ENCODE results near the gene FGF2. TPM values are rescaled to one million over a fixed set of nuclear protein-coding genes. Genes with fewer than 3 reads are reported as not detected.

The FGF2 gene
- total RNA-seq: 10 to 100 TPM; 12.5 to 18.5 TPM
- 15.6 TPM for polyA plus RNA-seq (2013, experiment 1 of 2)
- 9.1 TPM for polyA plus RNA-seq (2013, experiment 2 of 2)
- long read RNA-seq, experiment 1, full-length matches to known transcripts: 3 of 4 reads
- long read RNA-seq, experiment 1, partial matches to known transcripts: 0 of 4 reads
- long read RNA-seq, experiment 1, other reads (novel, unspliced or antisense): 1 of 4 reads
- long read RNA-seq, experiment 2, full-length matches to known transcripts: 7 of 14 reads
- long read RNA-seq, experiment 2, partial matches to known transcripts: 0 of 14 reads
- long read RNA-seq, experiment 2, other reads (novel, unspliced or antisense): 7 of 14 reads
- long read RNA-seq, experiment 3, full-length matches to known transcripts: 1 of 2 reads
- long read RNA-seq, experiment 3, partial matches to known transcripts: 0 of 2 reads
- long read RNA-seq, experiment 3, other reads (novel, unspliced or antisense): 1 of 2 reads
- long read RNA-seq, experiment 4: 0 reads

- peaks cover 16% of the 10 kb centered on the region for H3K4me1 Mint-ChIP-seq
- H3K36me3 Mint-ChIP-seq (ENCODE audit: low read depth): no peaks in the 10 kb centered on the region
- H3K9me3 Mint-ChIP-seq: no peaks in the 10 kb centered on the region
- Histone ChIP-seq H3K9me3 (ENCODE audit: control insufficient read depth, low read length) (no peaks in the 10 kb centered on the region), H3K27ac (ENCODE audit: low read depth, low read length) (peak within 1 kb of the TSS; percentile 47), H3K9ac (ENCODE audit: extremely low read depth, low read length, poor library complexity, severe bottlenecking) (peak within 1 kb of the TSS; percentile 36), H3K4me3 (ENCODE audit: low read length) (peak within 1 kb of the TSS; percentile 83), H3K27me3 (ENCODE audit: control insufficient read depth, insufficient read depth, low read length, poor library complexity, severe bottlenecking) (peaks cover 37% of the 10 kb centered on the region), H3K4me1 (ENCODE audit: control insufficient read depth, insufficient read depth, low read length) (no peaks in the 10 kb centered on the region), H3K36me3 (ENCODE audit: control insufficient read depth, insufficient read depth, low read length) (no peaks in the 10 kb centered on the region)
- 0% methylated on average over 2 to 97 of the region's 97 CpGs for WGBS, 2 experiments (ENCODE audit: insufficient coverage in 1 of 2, insufficient read length in 1 of 2)
- peak within 1 kb of the TSS; percentile 91 for H3K27ac Mint-ChIP-seq
- peaks cover 16% of the 10 kb centered on the region for H3K27me3 Mint-ChIP-seq (ENCODE audit: insufficient read depth)
- TF ChIP-seq, protein P1, sequence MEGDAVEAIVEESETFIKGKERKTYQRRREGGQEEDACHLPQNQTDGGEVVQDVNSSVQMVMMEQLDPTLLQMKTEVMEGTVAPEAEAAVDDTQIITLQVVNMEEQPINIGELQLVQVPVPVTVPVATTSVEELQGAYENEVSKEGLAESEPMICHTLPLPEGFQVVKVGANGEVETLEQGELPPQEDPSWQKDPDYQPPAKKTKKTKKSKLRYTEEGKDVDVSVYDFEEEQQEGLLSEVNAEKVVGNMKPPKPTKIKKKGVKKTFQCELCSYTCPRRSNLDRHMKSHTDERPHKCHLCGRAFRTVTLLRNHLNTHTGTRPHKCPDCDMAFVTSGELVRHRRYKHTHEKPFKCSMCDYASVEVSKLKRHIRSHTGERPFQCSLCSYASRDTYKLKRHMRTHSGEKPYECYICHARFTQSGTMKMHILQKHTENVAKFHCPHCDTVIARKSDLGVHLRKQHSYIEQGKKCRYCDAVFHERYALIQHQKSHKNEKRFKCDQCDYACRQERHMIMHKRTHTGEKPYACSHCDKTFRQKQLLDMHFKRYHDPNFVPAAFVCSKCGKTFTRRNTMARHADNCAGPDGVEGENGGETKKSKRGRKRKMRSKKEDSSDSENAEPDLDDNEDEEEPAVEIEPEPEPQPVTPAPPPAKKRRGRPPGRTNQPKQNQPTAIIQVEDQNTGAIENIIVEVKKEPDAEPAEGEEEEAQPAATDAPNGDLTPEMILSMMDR (conservative IDR thresholded peaks at IDR 0.05): no peak
- peak; percentile 84 for DNase-seq
- H3K4me3 Mint-ChIP-seq: peak within 1 kb of the TSS; percentile 74
Measured at GRCh38 chr4:122826553-122827257, at the start of gene FGF2. FGF2 (plus strand) TSS chr4:122826831; CDS start chr4:122827175, 344 bp downstream.

- no peak overlapping the region for H3K9ac ChIP-seq (ENCODE audit: extremely low read depth, low read length, poor library complexity, severe bottlenecking)
- no peaks in the 10 kb centered on the region for H3K9me3 ChIP-seq (ENCODE audit: control insufficient read depth, low read length)
- H3K36me3 Mint-ChIP-seq (ENCODE audit: low read depth): no peaks in the 10 kb centered on the region
- H3K9me3 Mint-ChIP-seq: no peaks in the 10 kb centered on the region
- no peaks in the 10 kb centered on the region for H3K27me3 ChIP-seq (ENCODE audit: control insufficient read depth, insufficient read depth, low read length, poor library complexity, severe bottlenecking)
- WGBS, 2 experiments (ENCODE audit: insufficient coverage in 1 of 2, insufficient read length in 1 of 2): 88% methylated on average over 2 of the region's 4 CpGs; no CpG with 5 or more reads in 1 of the 2 experiments
- H3K27ac Mint-ChIP-seq: no peak overlapping the region
- no peak for DNase-seq
- no peaks in the 10 kb centered on the region for H3K4me1 ChIP-seq (ENCODE audit: control insufficient read depth, insufficient read depth, low read length)
- TF ChIP-seq, protein P1 (conservative IDR thresholded peaks at IDR 0.05): no peak
- H3K27ac ChIP-seq (ENCODE audit: low read depth, low read length): no peak overlapping the region
- H3K4me1 Mint-ChIP-seq: peaks cover 9% of the 10 kb centered on the region
- H3K36me3 ChIP-seq (ENCODE audit: control insufficient read depth, insufficient read depth, low read length): no peaks in the 10 kb centered on the region
- no peaks in the 10 kb centered on the region for H3K27me3 Mint-ChIP-seq (ENCODE audit: insufficient read depth)
- no peak overlapping the region for H3K4me3 ChIP-seq (ENCODE audit: low read length)
- H3K4me3 Mint-ChIP-seq: no peak overlapping the region
Measured at GRCh38 chr4:122776916-122777315, 49.7 kb upstream of the FGF2 start.

DNA sequence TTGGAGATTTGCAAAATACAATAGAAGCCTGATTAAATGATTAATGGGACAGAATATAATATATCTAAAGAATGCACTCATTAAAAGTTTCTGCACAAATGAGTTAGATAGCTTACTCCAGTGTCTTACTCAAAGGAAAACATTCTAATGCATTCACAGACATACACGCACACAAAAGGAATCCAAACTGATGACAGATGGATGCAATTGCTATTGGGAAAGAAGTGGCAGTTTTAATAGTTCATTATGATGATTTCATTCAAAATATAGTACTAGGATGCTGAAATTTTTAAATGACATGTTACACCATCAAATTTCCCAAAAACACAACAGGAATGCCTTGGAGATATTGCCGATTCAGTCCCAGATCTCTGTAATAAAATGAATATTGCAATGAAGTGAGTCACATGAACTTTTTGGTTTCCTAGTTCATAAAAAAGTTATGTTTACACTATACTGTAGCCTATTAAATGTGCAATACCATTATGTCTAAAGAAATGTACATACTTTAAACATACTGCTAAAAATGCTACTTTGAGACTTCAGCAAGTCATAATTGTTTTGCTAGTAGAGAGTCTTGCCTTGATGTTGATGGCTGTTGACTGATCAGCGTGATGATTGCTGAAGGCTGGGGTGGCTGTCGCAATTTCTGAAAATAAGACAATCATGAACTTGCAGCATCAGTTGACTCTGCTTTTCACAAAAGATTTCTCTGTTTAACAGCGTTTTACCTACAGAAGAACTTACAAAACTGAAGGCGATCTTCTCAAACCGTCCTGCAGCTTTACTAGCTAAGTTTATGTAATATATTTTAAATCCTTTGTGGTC is 48.6 kb upstream of the FGF2 start:
- DNase-seq: no peak
- Histone ChIP-seq H3K36me3 (ENCODE audit: control insufficient read depth, insufficient read depth, low read length) (no peaks in the 10 kb centered on the region), H3K4me1 (ENCODE audit: control insufficient read depth, insufficient read depth, low read length) (no peaks in the 10 kb centered on the region), H3K4me3 (ENCODE audit: low read length) (no peak overlapping the region), H3K9me3 (ENCODE audit: control insufficient read depth, low read length) (no peaks in the 10 kb centered on the region), H3K27ac (ENCODE audit: low read depth, low read length) (no peak overlapping the region), H3K27me3 (ENCODE audit: control insufficient read depth, insufficient read depth, low read length, poor library complexity, severe bottlenecking) (no peaks in the 10 kb centered on the region), H3K9ac (ENCODE audit: extremely low read depth, low read length, poor library complexity, severe bottlenecking) (no peak overlapping the region)
- Mint-ChIP-seq H3K9me3 (no peaks in the 10 kb centered on the region), H3K4me3 (no peak overlapping the region), H3K36me3 (ENCODE audit: low read depth) (no peaks in the 10 kb centered on the region), H3K27me3 (ENCODE audit: insufficient read depth) (no peaks in the 10 kb centered on the region), H3K27ac (no peak overlapping the region), H3K4me1 (peaks cover 11% of the 10 kb centered on the region)
- WGBS, 2 experiments (ENCODE audit: insufficient coverage in 1 of 2, insufficient read length in 1 of 2): 95 to 96% methylated on average over 4 to 7 of the region's 7 CpGs
- TF ChIP-seq, protein P1 (conservative IDR thresholded peaks at IDR 0.05): no peak

Data from endodermal cell (in vitro differentiated cells).